Measurements from ENCODE around the gene CYP24A1. TPM values are rescaled to one million over a fixed set of nuclear protein-coding genes. Genes with fewer than 3 reads are reported as not detected.

CYP24A1 gene
- polyA plus RNA-seq, 4 donors = 0.15 to 4.0 (median 1.7) TPM

GRCh38 chr20:54116550-54117235 lies 57.1 kb downstream of the CYP24A1 start:
- no peak for DNase-seq (ENCODE audit: low read depth in 4 of 4, low spot score in 3 of 4)

- DNase-seq (ENCODE audit: low read depth in 4 of 4, low spot score in 3 of 4) = no peak
These were observed 58.5 kb downstream of the CYP24A1 start for GRCh38 chr20:54115172-54115854.

DNA sequence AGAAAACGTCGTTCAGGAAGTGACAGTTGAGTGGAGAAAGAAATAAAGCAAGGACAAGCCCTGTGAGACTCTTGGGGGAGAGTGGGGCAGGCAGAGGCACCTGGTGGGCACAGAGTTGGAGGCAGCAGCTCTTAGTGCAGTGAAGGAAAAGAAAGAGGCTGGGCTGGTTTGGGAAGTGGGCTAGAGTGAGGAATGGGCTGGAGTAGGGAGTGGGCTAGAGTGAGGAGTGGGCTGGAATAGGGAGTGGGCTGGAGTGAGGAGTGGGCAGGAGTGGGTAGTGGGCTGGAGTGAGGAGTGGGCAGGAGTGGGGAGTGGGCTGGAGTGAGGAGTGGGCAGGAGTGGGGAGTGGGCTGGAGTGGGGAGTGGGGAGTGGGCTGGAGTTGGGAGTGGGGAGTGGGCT lies 59.7 kb downstream of the CYP24A1 start:
- no peak for DNase-seq (ENCODE audit: low read depth in 4 of 4, low spot score in 3 of 4)

GRCh38 chr20:54113566-54113965 lies 60.2 kb downstream of the CYP24A1 start:
- DNase-seq (ENCODE audit: low read depth in 4 of 4, low spot score in 3 of 4) = no peak

DNA sequence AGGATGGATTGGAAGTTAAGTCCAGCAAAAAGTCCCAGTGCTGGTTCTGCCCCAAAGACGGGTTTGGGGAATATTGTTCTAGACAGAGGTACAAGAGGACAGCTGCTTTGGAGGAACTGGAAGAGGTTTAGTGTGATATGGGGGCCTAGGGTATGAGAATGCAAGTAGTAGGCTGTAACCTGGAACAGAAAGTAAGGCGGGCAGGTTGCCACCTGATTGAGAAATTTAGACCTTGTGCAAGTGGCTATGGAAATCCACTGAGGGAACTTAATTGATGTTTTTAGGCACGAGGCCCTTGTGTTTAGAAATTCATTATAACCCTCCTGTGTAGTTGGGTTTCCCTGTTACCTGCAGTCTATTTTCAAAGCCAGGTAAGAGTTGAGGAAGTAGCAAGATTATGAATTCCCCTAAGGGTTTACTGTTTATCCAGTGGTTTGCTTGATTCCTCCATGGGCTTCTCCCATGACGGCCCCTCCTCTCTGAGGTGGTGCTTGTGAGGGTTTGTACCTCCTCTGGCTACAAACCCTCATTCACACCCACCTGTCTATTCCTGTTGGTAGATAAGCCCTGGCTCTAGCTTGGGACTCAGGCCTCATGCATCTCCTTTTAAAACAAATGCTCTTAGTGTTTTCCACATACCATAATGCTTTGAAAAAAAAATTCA lies 61.4 kb downstream of the CYP24A1 start:
- DNase-seq (ENCODE audit: low read depth in 4 of 4, low spot score in 3 of 4) = no peak

DNA sequence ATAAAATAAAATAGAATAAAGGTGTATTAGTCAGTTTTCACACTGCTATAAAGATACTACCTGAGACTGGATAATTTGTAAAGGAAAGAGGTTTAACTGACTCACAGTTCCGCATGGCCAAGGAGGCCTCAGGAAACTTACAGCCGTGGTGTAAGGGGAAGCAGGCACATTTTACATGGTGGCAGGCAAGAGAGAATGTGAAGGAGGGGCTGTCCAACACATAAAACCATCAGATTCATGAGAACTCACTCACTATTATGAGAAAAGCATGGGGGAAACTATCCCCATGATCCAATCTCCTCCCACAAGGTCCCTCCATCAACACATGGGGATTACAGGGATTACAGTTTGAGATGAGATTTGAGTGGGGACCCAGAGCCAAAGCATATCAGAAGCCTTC lies 62.3 kb downstream of the CYP24A1 start:
- no peak for DNase-seq (ENCODE audit: low read depth in 4 of 4, low spot score in 3 of 4)

DNA sequence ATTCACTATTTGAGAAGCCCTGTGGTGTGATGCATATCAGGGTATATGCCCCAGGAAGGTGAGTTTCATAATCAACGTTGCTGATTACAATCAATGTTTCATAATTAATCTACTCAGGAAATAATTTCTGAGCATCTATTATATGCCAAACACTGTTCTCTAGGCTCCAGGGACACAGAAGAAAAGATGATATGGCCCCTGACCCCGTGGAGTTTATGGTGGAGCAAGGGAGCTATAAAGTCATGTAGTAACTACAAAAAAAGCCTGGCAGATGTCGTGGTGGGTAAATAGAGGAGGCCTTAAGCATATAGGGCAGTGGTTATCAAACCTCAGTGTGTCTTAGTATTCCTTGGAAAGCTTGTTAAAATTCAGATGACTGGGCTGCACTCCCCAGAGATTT lies 63.3 kb downstream of the CYP24A1 start:
- DNase-seq (ENCODE audit: low read depth in 4 of 4, low spot score in 3 of 4) = no peak

GRCh38 chr20:54110041-54110440 lies 63.7 kb downstream of the CYP24A1 start:
- DNase-seq (ENCODE audit: low read depth in 4 of 4, low spot score in 3 of 4) = no peak

DNA sequence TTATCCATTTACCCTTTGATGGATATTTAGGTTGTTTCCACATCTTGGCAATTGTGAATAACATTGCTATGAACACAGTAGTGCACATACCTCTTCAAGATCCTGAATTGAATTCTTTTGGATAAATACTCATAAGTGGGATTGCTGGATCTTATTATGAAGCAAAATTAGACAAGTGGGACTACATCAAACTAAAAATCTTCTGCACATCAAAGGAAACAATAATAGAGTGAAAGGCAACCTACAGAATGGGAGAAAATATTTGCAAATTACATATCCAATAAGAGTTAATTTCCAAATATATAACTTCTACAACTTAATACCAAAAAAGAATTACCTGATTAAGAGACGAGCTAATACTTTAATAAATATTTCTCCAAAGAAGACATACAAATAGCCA lies 65.0 kb downstream of the CYP24A1 start:
- DNase-seq (ENCODE audit: low read depth in 4 of 4, low spot score in 3 of 4) = no peak

- no peak for DNase-seq (ENCODE audit: low read depth in 4 of 4, low spot score in 3 of 4)
These were observed 65.5 kb downstream of the CYP24A1 start for GRCh38 chr20:54108326-54108642.

GRCh38 chr20:54107600-54108325 lies 66.0 kb downstream of the CYP24A1 start:
- DNase-seq (ENCODE audit: low read depth in 4 of 4, low spot score in 3 of 4) = no peak

DNA sequence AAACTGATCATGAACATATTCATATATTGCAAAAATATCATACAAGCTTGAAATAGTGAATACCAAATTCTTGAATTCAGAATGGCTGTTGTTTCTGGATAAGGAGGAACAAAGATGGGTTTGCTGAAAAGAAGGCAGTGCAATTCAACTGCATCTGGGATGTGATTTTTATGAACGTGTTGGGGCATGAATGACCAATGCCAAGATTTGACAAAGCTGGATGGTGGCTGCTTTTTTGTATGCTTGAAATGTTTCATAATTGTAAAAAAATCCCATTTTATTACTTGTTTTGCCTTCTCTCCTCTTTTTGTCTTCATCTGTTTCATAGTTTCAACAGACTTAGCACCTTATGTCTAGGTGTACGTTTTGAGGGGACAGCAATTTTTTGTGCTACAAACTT lies 66.6 kb downstream of the CYP24A1 start:
- no peak for DNase-seq (ENCODE audit: low read depth in 4 of 4, low spot score in 3 of 4)

- DNase-seq (ENCODE audit: low read depth in 4 of 4, low spot score in 3 of 4) = no peak
These were observed 67.6 kb downstream of the CYP24A1 start for GRCh38 chr20:54106162-54106561.

DNA sequence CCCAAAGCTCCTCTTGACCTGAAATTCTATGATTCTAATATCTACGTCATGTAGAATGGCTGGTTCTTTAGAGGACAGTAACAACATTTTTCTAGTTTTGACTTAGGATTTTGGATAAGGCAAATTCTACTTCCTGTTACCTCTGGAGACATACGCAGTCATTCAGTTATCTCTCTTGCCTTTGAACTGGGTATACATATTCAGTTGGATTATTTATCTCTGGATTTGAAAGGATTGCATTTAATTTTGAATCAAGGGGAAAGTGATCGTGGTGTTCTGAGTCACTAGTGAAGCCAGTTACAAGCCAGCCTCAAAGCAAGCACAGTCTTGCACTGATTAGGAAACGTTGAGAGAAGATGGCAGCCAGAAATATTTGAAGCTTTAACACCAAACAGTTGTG lies 68.1 kb downstream of the CYP24A1 start:
- no peak for DNase-seq (ENCODE audit: low read depth in 4 of 4, low spot score in 3 of 4)

DNA sequence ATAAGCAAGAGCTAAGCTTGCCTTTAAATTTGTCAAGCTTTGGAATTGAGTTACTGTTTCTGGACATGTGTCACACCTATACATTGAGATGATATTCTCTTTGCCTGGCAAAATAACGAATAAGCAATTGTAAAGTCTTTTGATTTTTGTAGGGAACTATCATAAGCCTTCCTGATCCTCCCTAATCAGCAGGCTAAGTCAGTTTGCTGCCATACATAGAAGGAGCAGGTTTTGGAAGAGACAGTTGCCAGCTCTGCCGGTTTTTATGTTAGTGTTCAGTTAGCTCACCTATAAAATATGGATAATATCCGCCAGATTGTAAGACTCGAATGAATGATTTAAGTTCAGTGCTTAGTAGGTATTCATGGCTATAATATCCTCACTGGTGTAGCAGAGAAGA lies 69.0 kb downstream of the CYP24A1 start:
- DNase-seq (ENCODE audit: low read depth in 4 of 4, low spot score in 3 of 4) = no peak

- DNase-seq (ENCODE audit: low read depth in 4 of 4, low spot score in 3 of 4) = no peak
These were observed 69.8 kb downstream of the CYP24A1 start for GRCh38 chr20:54103762-54104600.

Data from left renal pelvis (tissue), 4 donors.